Measurements from ENCODE around the gene RTP4. TPM values are rescaled to one million over a fixed set of nuclear protein-coding genes. Genes with fewer than 3 reads are reported as not detected.

The RTP4 gene
- total and polyA plus RNA-seq, 2 of the 8 experiments (the other 6 are each of a cell fraction or from before 2014, with no cell fraction given): not detected

DNA sequence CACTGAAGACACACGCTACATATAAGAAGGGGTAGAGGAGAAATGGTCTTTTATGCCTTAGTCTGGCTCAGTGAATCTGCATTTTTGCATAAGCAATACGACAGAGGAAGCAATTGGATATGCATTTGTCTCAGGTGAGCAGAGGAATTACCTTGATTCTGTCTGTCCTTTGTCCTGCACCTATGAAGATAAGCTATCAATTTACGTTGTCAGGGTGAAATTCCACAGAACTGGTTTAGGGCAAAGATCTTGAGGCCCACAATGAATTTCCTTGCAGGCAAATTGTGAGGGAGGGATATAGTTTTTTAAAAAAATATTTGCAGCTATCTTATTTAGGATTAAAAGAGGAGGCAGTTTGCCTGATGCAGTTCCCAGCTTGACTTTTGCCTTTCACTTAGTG lies 45.1 kb upstream of the RTP4 start:
- Histone ChIP-seq H2AK5ac (ENCODE audit: low read depth, low read length) (no peak overlapping the region), H2BK12ac (ENCODE audit: low read depth, low read length) (no peak overlapping the region), H3K27ac (ENCODE audit: low read depth, low read length) (no peak overlapping the region), H3K14ac (ENCODE audit: insufficient read length) (no peak overlapping the region), H4K5ac (ENCODE audit: insufficient read length, low read depth, low read length) (no peak overlapping the region), H3K27me3 (replicated peaks in 1 of 4; ENCODE audit: control insufficient read depth in 3 of 4, extremely low read depth in 1 of 4, insufficient read depth in 3 of 4, low read length in 3 of 4) (no peaks in the 10 kb centered on the region; a peak in 1 of 7 replicates), H4K20me1 (replicated peaks in 1 of 2; ENCODE audit: control insufficient read depth in 1 of 2, insufficient read depth in 2 of 2, low read length in 2 of 2) (no peaks in the 10 kb centered on the region), H3K4me3 (ENCODE audit: extremely low read depth in 1 of 4, insufficient read depth in 2 of 4, low read depth in 3 of 4, low read length in 4 of 4) (no peak overlapping the region), H3K56ac (replicated peaks; ENCODE audit: insufficient read length, low read depth, low read length) (no peak overlapping the region), H3K79me1 (ENCODE audit: low read depth, low read length) (no peaks in the 10 kb centered on the region), H4K8ac (ENCODE audit: extremely low read depth, insufficient read depth, low read length) (no peak overlapping the region), H3K9ac (replicated peaks in 1 of 4; ENCODE audit: extremely low read depth in 1 of 4, low read depth in 3 of 4, low read length in 3 of 4) (no peak overlapping the region), H3K4ac (replicated peaks; ENCODE audit: insufficient read length, low read depth, low read length) (no peak overlapping the region), H3K9me3 (ENCODE audit: insufficient read depth in 2 of 2, low read depth in 1 of 2, low read length in 1 of 2) (0 out of 4 replicates have a peak, but pooled peaks cover 0 to 2% of the 10 kb centered on the region in 2 experiments), H3K4me2 (ENCODE audit: insufficient read depth in 1 of 2, low read depth in 2 of 2, low read length in 2 of 2) (no peak overlapping the region), H3K4me1 (replicated peaks in 1 of 4; ENCODE audit: control insufficient read depth in 3 of 4, insufficient read depth in 4 of 4, low read length in 3 of 4) (peaks cover 0 to 4% (median 2%) of the 10 kb centered on the region in 4 experiments; a peak in 5 of 7 replicates), H2BK5ac (ENCODE audit: low read depth, low read length) (no peak overlapping the region), H3K23ac (ENCODE audit: insufficient read length) (no peak overlapping the region), H3K36me3 (ENCODE audit: control insufficient read depth in 2 of 4, insufficient read depth in 4 of 4, low read length in 3 of 4) (no peaks in the 10 kb centered on the region), H2BK120ac (replicated peaks; ENCODE audit: low read depth, low read length) (no peak overlapping the region), H2AFZ (ENCODE audit: low read length) (no peak overlapping the region), H4K91ac (replicated peaks; ENCODE audit: insufficient read length, low read length) (no peak overlapping the region), H2BK20ac (ENCODE audit: low read length) (no peak overlapping the region), H3K23me2 (ENCODE audit: low read depth, low read length) (no peaks in the 10 kb centered on the region), H3K79me2 (ENCODE audit: control insufficient read depth in 1 of 2, insufficient read depth in 2 of 2, low read length in 2 of 2) (no peaks in the 10 kb centered on the region), H3K18ac (ENCODE audit: extremely low read depth, low read length) (no peak overlapping the region), H2BK15ac (ENCODE audit: low read length) (no peak overlapping the region)
- FAIRE-seq (no peak), DNase-seq (ENCODE audit: low read depth in 1 of 2, low spot score in 2 of 2) (no peak)
- WGBS, 2 experiments (ENCODE audit: extremely low coverage in 1 of 2, insufficient coverage in 1 of 2, insufficient read length in 1 of 2, insufficient replicate concordance in 2 of 2, low coverage in 1 of 2, low lambda C conversion rate in 2 of 2, missing lambda C conversion rate in 1 of 2): 80% methylated on average over 3 of the region's 3 CpGs; no CpG with 5 or more reads in 1 of the 2 experiments
- CTCF ChIA-PET (ENCODE audit: partially characterized antibody): interaction anchor here (1.2 to 24.1 kb wide), 11 partner anchors 9 to 388 kb away, joined by 3 to 947 read pairs (median 75); partner anchors contain the start of genes RTP2 and SST
- POLR2A ChIA-PET (ENCODE audit: partially characterized antibody): no interaction called here
- no peak for TF ChIP-seq TEAD4 (IDR thresholded peaks at IDR 0.05; ENCODE audit: low read depth, low read length)
